Suprapubic skin (tissue), 4 donors: ENCODE data around the gene FGD5. TPM values are rescaled to one million over a fixed set of nuclear protein-coding genes. Genes with fewer than 3 reads are reported as not detected.

ENCODE experiments used
- DNase-seq, 2 donors: peaks; one replicate each; pipeline ENCODE4 v3.0.0-alpha.2; 2019; ENCODE audit warnings: low spot score in 2 of 2
- H3K27ac ChIP-seq: fragments of 200-600 bp; sonication (generic); one replicate; pipeline ENCODE4 v1.5.1; 2019
- H3K27me3 ChIP-seq: fragments of 200-600 bp; sonication (generic); one replicate; pipeline ENCODE4 v1.5.1; 2019
- H3K36me3 ChIP-seq: fragments of 200-600 bp; sonication (generic); one replicate; pipeline ENCODE4 v1.5.1; 2019
- H3K4me1 ChIP-seq: fragments of 200-600 bp; sonication (generic); one replicate; pipeline ENCODE4 v1.5.1; 2019
- H3K4me3 ChIP-seq: fragments of 200-600 bp; sonication (generic); one replicate; pipeline ENCODE4 v1.5.1; 2019; ENCODE audit warnings: mild to moderate bottlenecking
- H3K9me3 ChIP-seq: fragments of 200-600 bp; sonication (generic); one replicate; pipeline ENCODE4 v1.5.1; 2019
- CTCF ChIP-seq, 2 donors: fragments of 200-600 bp in 1 of 2; fragments of 450-650 bp in 1 of 2; sonication (generic) in 1 of 2; IDR thresholded peaks; one replicate each; pipeline ENCODE4 v1.5.1; 2016 to 2019; ENCODE audit warnings: antibody characterized with exemption in 2 of 2, mild to moderate bottlenecking in 1 of 2, moderate library complexity in 1 of 2
- EP300 ChIP-seq: sonication (generic); formaldehyde crosslinking; IDR thresholded peaks from one replicate; pipeline ENCODE4 v1.6.1; 2017; ENCODE audit warnings: antibody characterized with exemption
- POLR2A ChIP-seq, 2 donors: fragments of 450-650 bp; IDR thresholded peaks; one replicate each; pipeline ENCODE4 v1.6.1; 2017; ENCODE audit warnings: antibody characterized with exemption in 2 of 2, mild to moderate bottlenecking in 2 of 2, moderate library complexity in 2 of 2
- POLR2AphosphoS5 ChIP-seq, 3 donors: sonication (generic); formaldehyde crosslinking; IDR thresholded peaks; one replicate each; pipeline ENCODE4 v1.6.1; 2017; ENCODE audit warnings: antibody characterized with exemption in 3 of 3
- WGBS: methylation state at CpG from one replicate; pipeline ENCODE4 v1.1.5; 2018; 5-methylcytosine and 5-hydroxymethylcytosine counted together
- total RNA-seq, 4 donors: library from RNA; depleted of rRNA; stranded (reverse); fragments of >200 nt; gene quantifications; one replicate each; pipeline ENCODE4 v1.1.0, GENCODE V29; 2016

FGD5 gene
- total RNA-seq, 4 donors from 2014 or later: 2.8 to 15.5 (median 7.1) TPM

GRCh38 chr3:14861446-14862302 lies 42.9 kb downstream of the FGD5 start:
- peak in 1 of 2 donors; percentile 51 for DNase-seq
- no peaks in the 10 kb centered on the region for H3K27me3 ChIP-seq
- peak overlapping the region; percentile 54 for H3K27ac ChIP-seq
- WGBS: 77% methylated on average over 7 of the region's 8 CpGs
- H3K4me3 ChIP-seq: no peak overlapping the region
- TF ChIP-seq EP300 (no peak), CTCF (IDR thresholded peaks at IDR 0.05) (no peak), POLR2AphosphoS5 (IDR thresholded peaks at IDR 0.05) (no peak), POLR2A (IDR thresholded peaks at IDR 0.05) (no peak)
- H3K9me3 ChIP-seq: no peaks in the 10 kb centered on the region
- H3K36me3 ChIP-seq: no peaks in the 10 kb centered on the region
- H3K4me1 ChIP-seq: peaks cover 25% of the 10 kb centered on the region

- TF ChIP-seq POLR2AphosphoS5 (IDR thresholded peaks at IDR 0.05) (no peak), CTCF (IDR thresholded peaks at IDR 0.05) (no peak), EP300 (no peak), POLR2A (IDR thresholded peaks at IDR 0.05) (no peak)
- H3K27ac ChIP-seq: no peak overlapping the region
- peaks cover 25% of the 10 kb centered on the region for H3K4me1 ChIP-seq
- WGBS: 84% methylated on average over 4 of the region's 4 CpGs
- DNase-seq: peak in 1 of 2 donors; percentile 48
- H3K27me3 ChIP-seq: no peaks in the 10 kb centered on the region
- H3K4me3 ChIP-seq: no peak overlapping the region
- H3K36me3 ChIP-seq: no peaks in the 10 kb centered on the region
- H3K9me3 ChIP-seq: no peaks in the 10 kb centered on the region
Observed at GRCh38 chr3:14862303-14862660, 43.5 kb downstream of the FGD5 start.

- no peak overlapping the region for H3K27ac ChIP-seq
- H3K9me3 ChIP-seq: no peaks in the 10 kb centered on the region
- H3K4me3 ChIP-seq: no peak overlapping the region
- DNase-seq: no peak
- TF ChIP-seq POLR2A (IDR thresholded peaks at IDR 0.05) (no peak), EP300 (no peak), POLR2AphosphoS5 (IDR thresholded peaks at IDR 0.05) (no peak), CTCF (IDR thresholded peaks at IDR 0.05) (no peak)
- peaks cover 25% of the 10 kb centered on the region for H3K4me1 ChIP-seq
- WGBS: 55% methylated on average over 4 of the region's 5 CpGs
- H3K36me3 ChIP-seq: no peaks in the 10 kb centered on the region
- no peaks in the 10 kb centered on the region for H3K27me3 ChIP-seq
Observed at GRCh38 chr3:14862661-14863230, 44.0 kb downstream of the FGD5 start.

- WGBS: 51% methylated on average over 8 of the region's 10 CpGs
- H3K9me3 ChIP-seq: no peaks in the 10 kb centered on the region
- peaks cover 25% of the 10 kb centered on the region for H3K4me1 ChIP-seq
- H3K4me3 ChIP-seq: no peak overlapping the region
- H3K36me3 ChIP-seq: no peaks in the 10 kb centered on the region
- H3K27ac ChIP-seq: no peak overlapping the region
- H3K27me3 ChIP-seq: no peaks in the 10 kb centered on the region
- DNase-seq: no peak
- no peak for TF ChIP-seq POLR2A (IDR thresholded peaks at IDR 0.05)
- TF ChIP-seq EP300: no peak
- no peak for TF ChIP-seq POLR2AphosphoS5 (IDR thresholded peaks at IDR 0.05)
- TF ChIP-seq CTCF (IDR thresholded peaks at IDR 0.05): no peak
Observed at GRCh38 chr3:14863333-14864100, 44.8 kb downstream of the FGD5 start.

- no peak for DNase-seq
- no peaks in the 10 kb centered on the region for H3K27me3 ChIP-seq
- H3K9me3 ChIP-seq: no peaks in the 10 kb centered on the region
- TF ChIP-seq POLR2AphosphoS5 (IDR thresholded peaks at IDR 0.05) (no peak), POLR2A (IDR thresholded peaks at IDR 0.05) (no peak), CTCF (IDR thresholded peaks at IDR 0.05) (no peak), EP300 (no peak)
- no peak overlapping the region for H3K4me3 ChIP-seq
- peaks cover 25% of the 10 kb centered on the region for H3K4me1 ChIP-seq
- 95% methylated on average over 14 of the region's 14 CpGs for WGBS
- H3K27ac ChIP-seq: no peak overlapping the region
- no peaks in the 10 kb centered on the region for H3K36me3 ChIP-seq
Observed at GRCh38 chr3:14864131-14864530, 45.4 kb downstream of the FGD5 start.
